Liver (tissue), 9 donors: ENCODE results near the gene NOP10. TPM values are rescaled to one million over a fixed set of nuclear protein-coding genes. Genes with fewer than 3 reads are reported as not detected.
"Not testable (repeated sequence)": the region's sequence is repeated elsewhere in the genome, so short reads cannot be mapped to it uniquely, and the experiment has no call there.

Experiments
- DNase-seq: peaks from one replicate; pipeline ENCODE4 v3.0.0-alpha.2; 2017; ENCODE audit warnings: low spot score
- H3K27ac ChIP-seq, 2 donors: one replicate each; pipeline ENCODE4 v1.7.0; 2013; ENCODE audit warnings: inconsistent platforms in 2 of 2, low read length in 2 of 2, control low read depth in 1 of 2, low read depth in 1 of 2, mild to moderate bottlenecking in 1 of 2
- H3K27me3 ChIP-seq, 4 donors: one replicate each; pipeline versions ENCODE4 v1.6.1 to v1.7.0; 2013; ENCODE audit warnings: low read length in 3 of 4, inconsistent platforms in 1 of 4, mild to moderate bottlenecking in 1 of 4, moderate library complexity in 1 of 4; ENCODE audit not compliant: control insufficient read depth in 4 of 4, insufficient read depth in 4 of 4
- H3K36me3 ChIP-seq, 4 donors: one replicate each; pipeline versions ENCODE4 v1.6.1 to v1.7.0; 2013; ENCODE audit warnings: low read length in 3 of 4, mild to moderate bottlenecking in 3 of 4, low read depth in 1 of 4, moderate library complexity in 1 of 4; ENCODE audit not compliant: control insufficient read depth in 4 of 4, insufficient read depth in 3 of 4
- H3K4me1 ChIP-seq, 4 donors: one replicate each; pipeline versions ENCODE4 v1.6.1 to v1.7.0; 2013; ENCODE audit warnings: low read length in 3 of 4, mild to moderate bottlenecking in 3 of 4, moderate library complexity in 1 of 4; ENCODE audit not compliant: control insufficient read depth in 4 of 4, insufficient read depth in 4 of 4
- H3K4me3 ChIP-seq, 3 donors: one replicate each; pipeline versions ENCODE4 v1.6.1 to v1.7.0; 2013; ENCODE audit warnings: low read length in 3 of 3, control low read depth in 1 of 3, low read depth in 1 of 3, mild to moderate bottlenecking in 1 of 3
- H3K9ac ChIP-seq, 2 donors: one replicate each; pipeline ENCODE4 v1.7.0; 2013; ENCODE audit warnings: low read length in 2 of 2, mild to moderate bottlenecking in 2 of 2, moderate library complexity in 2 of 2, control low read depth in 1 of 2, low read depth in 1 of 2
- H3K9me3 ChIP-seq, 4 donors: one replicate each; pipeline versions ENCODE4 v1.6.1 to v1.7.0; 2013; ENCODE audit warnings: low read length in 3 of 4; ENCODE audit not compliant: control insufficient read depth in 4 of 4
- EGR1 ChIP-seq, 2 donors: IDR thresholded peaks; 2 replicates each; pipeline ENCODE4 v1.6.1; 2016 to 2018; ENCODE audit warnings: antibody characterized with exemption in 2 of 2, low read depth in 2 of 2
- FOXA1 ChIP-seq: IDR thresholded peaks from 2 replicates; pipeline ENCODE4 v1.6.1; 2016; ENCODE audit warnings: antibody characterized with exemption
- FOXA2 ChIP-seq: IDR thresholded peaks from 2 replicates; pipeline ENCODE4 v1.6.1; 2016; ENCODE audit warnings: antibody characterized with exemption
- GABPA ChIP-seq, 2 donors: IDR thresholded peaks in 1 of 2; conservative IDR thresholded peaks in 1 of 2; 2 replicates each; pipeline ENCODE4 v1.6.1; 2016; ENCODE audit warnings: antibody characterized with exemption in 2 of 2, mild to moderate bottlenecking in 1 of 2, moderate library complexity in 1 of 2
- HNF4A ChIP-seq, 2 donors: conservative IDR thresholded peaks; 2 replicates each; pipeline ENCODE4 v1.6.1; 2016; ENCODE audit warnings: antibody characterized with exemption in 2 of 2, mild to moderate bottlenecking in 2 of 2
- JUND ChIP-seq, 2 donors: IDR thresholded peaks; 2 replicates each; pipeline ENCODE4 v1.6.1; 2016; ENCODE audit warnings: antibody characterized with exemption in 2 of 2
- MAX ChIP-seq: IDR thresholded peaks from 2 replicates; pipeline ENCODE4 v1.6.1; 2016; ENCODE audit warnings: antibody characterized with exemption
- NR2F2 ChIP-seq: IDR thresholded peaks from 2 replicates; pipeline ENCODE4 v1.6.1; 2016; ENCODE audit warnings: antibody characterized with exemption
- RAD21 ChIP-seq, 2 donors: IDR thresholded peaks; 2 replicates each; pipeline ENCODE4 v1.6.1; 2016; ENCODE audit warnings: antibody characterized with exemption in 2 of 2, mild to moderate bottlenecking in 2 of 2
- RXRA ChIP-seq, 2 donors: IDR thresholded peaks; 2 replicates each; pipeline ENCODE4 v1.6.1; 2017 to 2018; ENCODE audit warnings: antibody characterized with exemption in 2 of 2, mild to moderate bottlenecking in 1 of 2
- SP1 ChIP-seq: IDR thresholded peaks from 2 replicates; pipeline ENCODE4 v1.6.1; 2018; ENCODE audit warnings: antibody characterized with exemption, mild to moderate bottlenecking
- TAF1 ChIP-seq: conservative IDR thresholded peaks from 2 replicates; pipeline ENCODE4 v1.6.1; 2016; ENCODE audit warnings: antibody characterized with exemption, mild to moderate bottlenecking
- YY1 ChIP-seq: IDR thresholded peaks from 2 replicates; pipeline ENCODE4 v1.6.1; 2016; ENCODE audit warnings: antibody characterized with exemption, mild to moderate bottlenecking
- whole genome bisulfite sequencing: extraction: QIAGEN DNeasy Blood & Tissue Kit; methylation state at CpG from one replicate; pipeline ENCODE4 v1.1.7; 2013; 5-methylcytosine and 5-hydroxymethylcytosine counted together
- polyA plus RNA-seq, 2 donors: library from polyadenylated mRNA; stranded (reverse) in 1 of 2; unstranded in 1 of 2; fragments of 200-250 nt in 1 of 2; fragments of >200 nt in 1 of 2; fragmentation: Nextera tagmentation in 1 of 2; extraction: Ambion mirVana in 1 of 2; gene quantifications; one replicate each; pipeline versions ENCODE4 v1.2.1 to v1.2.3, GENCODE V29; 2013 to 2015
- total RNA-seq, 2 donors: library from RNA; depleted of rRNA; stranded (reverse); fragments of >200 nt; gene quantifications; one replicate each; pipeline ENCODE4 v1.2.3, GENCODE V29; 2014
- TF ChIP-seq, protein P1 (sequence below): IDR thresholded peaks from 2 replicates; pipeline ENCODE4 v1.6.1; 2016; ENCODE audit warnings: antibody characterized with exemption
- TF ChIP-seq, protein P2 (sequence below): fragments of 150-350 bp; IDR thresholded peaks from 2 replicates; pipeline ENCODE4 v1.5.1; 2017; ENCODE audit warnings: improper control_type of control experiment, low read depth, low read length; ENCODE audit not compliant: missing input control
- donor health status: healthy.
- donor health status: healthy.
- donor health status: healthy.
- donor health status: healthy.
- donor health status: healthy.

Gene NOP10
- total RNA-seq = 100 to 1,000 TPM; 104 to 105 TPM
- 100 to 1,000 TPM; 145 to 223 TPM for polyA plus RNA-seq

- peak within 1 kb of the TSS; percentile 7 to 88 for H3K9ac ChIP-seq
- H3K4me1 ChIP-seq = peaks cover 0 to 8% (median 6%) of the 10 kb centered on the region in 4 donors
- H3K27me3 ChIP-seq = peaks cover 0 to 2% (median 0%) of the 10 kb centered on the region in 4 donors
- peak; percentile 96 for DNase-seq
- H3K9me3 ChIP-seq = no peaks in the 10 kb centered on the region
- H3K36me3 ChIP-seq = peaks cover 0 to 6% (median 1%) of the 10 kb centered on the region in 4 donors
- H3K27ac ChIP-seq = peak within 1 kb of the TSS; percentile 80 to 82
- WGBS = 2% methylated on average over 38 of the region's 38 CpGs
- TF ChIP-seq HNF4A (conservative IDR thresholded peaks at IDR 0.05) (no peak), JUND (IDR thresholded peaks at IDR 0.05) (peak in 1 of 2 donors; percentile 40), FOXA1 (peak; percentile 49), EGR1 (IDR thresholded peaks at IDR 0.05; ENCODE audit: low read depth in 2 of 2) (peak; percentile 79 to 93), TAF1 (peak; percentile 32), MAX (peak; percentile 98), SP1 (peak; percentile 52), RXRA (IDR thresholded peaks at IDR 0.05) (peak; percentile 27 to 33), NR2F2 (peak; percentile 17), GABPA (IDR thresholded peaks at IDR 0.05 in 1 of 2, conservative IDR thresholded peaks at IDR 0.05 in 1 of 2) (peak; percentile 88 to 97), RAD21 (IDR thresholded peaks at IDR 0.05) (peak; percentile 87 to 91), YY1 (peak; percentile 77), FOXA2 (no peak)
- TF ChIP-seq, protein P1, sequence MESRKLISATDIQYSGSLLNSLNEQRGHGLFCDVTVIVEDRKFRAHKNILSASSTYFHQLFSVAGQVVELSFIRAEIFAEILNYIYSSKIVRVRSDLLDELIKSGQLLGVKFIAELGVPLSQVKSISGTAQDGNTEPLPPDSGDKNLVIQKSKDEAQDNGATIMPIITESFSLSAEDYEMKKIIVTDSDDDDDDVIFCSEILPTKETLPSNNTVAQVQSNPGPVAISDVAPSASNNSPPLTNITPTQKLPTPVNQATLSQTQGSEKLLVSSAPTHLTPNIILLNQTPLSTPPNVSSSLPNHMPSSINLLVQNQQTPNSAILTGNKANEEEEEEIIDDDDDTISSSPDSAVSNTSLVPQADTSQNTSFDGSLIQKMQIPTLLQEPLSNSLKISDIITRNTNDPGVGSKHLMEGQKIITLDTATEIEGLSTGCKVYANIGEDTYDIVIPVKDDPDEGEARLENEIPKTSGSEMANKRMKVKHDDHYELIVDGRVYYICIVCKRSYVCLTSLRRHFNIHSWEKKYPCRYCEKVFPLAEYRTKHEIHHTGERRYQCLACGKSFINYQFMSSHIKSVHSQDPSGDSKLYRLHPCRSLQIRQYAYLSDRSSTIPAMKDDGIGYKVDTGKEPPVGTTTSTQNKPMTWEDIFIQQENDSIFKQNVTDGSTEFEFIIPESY = no peak
- TF ChIP-seq, protein P2, sequence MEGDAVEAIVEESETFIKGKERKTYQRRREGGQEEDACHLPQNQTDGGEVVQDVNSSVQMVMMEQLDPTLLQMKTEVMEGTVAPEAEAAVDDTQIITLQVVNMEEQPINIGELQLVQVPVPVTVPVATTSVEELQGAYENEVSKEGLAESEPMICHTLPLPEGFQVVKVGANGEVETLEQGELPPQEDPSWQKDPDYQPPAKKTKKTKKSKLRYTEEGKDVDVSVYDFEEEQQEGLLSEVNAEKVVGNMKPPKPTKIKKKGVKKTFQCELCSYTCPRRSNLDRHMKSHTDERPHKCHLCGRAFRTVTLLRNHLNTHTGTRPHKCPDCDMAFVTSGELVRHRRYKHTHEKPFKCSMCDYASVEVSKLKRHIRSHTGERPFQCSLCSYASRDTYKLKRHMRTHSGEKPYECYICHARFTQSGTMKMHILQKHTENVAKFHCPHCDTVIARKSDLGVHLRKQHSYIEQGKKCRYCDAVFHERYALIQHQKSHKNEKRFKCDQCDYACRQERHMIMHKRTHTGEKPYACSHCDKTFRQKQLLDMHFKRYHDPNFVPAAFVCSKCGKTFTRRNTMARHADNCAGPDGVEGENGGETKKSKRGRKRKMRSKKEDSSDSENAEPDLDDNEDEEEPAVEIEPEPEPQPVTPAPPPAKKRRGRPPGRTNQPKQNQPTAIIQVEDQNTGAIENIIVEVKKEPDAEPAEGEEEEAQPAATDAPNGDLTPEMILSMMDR = peak; percentile 95
- H3K4me3 ChIP-seq = peak within 1 kb of the TSS; percentile 71 to 93 (median 93)
These were observed at the start of gene NOP10, which contains the start of gene NUTM1 for GRCh38 chr15:34342737-34343575. TSS of gene NOP10 (minus strand) at chr15:34343136. CDS start at chr15:34343073, 63 bp downstream. TSS of gene NUTM1 (plus strand) at chr15:34343315. CDS start at chr15:34343697, 382 bp downstream.

DNA sequence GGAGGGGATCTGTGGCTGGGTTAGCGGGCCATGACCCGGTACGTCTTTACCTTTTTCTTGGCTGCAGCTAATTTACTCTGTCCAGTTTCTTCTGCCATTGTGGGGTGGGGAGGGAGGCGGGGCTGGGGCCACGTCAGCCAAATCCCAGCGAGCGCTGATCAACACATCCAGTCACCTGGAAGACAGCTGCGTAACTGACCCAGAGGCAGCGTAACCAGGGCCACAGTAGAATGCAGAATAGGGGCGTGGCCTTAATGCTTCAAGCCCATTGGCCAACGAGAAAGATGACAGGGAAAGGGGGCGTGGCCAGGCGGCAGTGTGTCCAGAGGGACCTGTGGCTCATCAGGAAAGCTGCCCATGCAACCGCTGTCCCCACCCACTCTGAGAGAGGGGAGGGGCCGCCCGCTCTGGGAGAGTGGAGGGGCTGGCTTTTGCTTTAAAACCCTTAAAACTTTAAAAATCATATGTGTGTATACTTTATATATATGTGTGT lies 46.7 kb upstream of the NOP10 start:
- no CpG with 5 or more reads among the region's 16 CpGs for WGBS
- not testable (repeated sequence) for H3K9ac ChIP-seq, H3K9me3 ChIP-seq, H3K27me3 ChIP-seq, H3K4me3 ChIP-seq, H3K4me1 ChIP-seq, DNase-seq, H3K36me3 ChIP-seq, H3K27ac ChIP-seq

DNA sequence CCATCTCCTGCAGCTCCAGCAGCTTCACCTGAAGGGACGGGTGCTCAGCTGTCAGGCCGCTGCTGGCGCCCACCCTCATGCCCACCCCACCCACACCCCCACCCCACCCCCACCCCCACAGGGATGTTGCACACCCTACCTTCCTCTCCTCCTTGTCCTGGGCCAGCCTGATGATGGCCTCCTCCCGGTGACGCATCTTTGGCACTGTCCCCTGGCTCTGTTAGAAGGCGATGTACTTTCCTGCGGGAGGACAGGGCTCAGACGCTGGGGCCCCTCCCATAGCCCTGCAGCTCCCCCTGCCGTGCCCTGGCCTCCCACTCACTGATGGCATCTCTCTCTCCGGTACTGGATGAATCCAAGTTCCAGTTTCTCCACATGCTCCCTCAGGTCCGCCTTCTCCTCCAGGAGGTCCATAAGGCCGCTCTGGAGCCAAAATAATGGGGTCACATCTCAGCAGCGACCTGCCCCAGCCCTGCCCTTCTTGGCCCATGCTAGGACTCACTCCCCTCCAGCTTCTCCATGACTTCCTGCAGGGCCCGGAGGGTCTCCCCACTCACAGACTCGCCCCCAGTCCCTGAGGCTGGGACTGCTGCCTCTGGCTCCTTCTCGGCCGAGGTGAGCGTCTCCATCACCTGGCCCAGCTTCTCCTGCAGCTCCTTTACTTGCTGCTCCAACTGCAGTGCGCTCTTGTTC lies 39.0 kb upstream of the NOP10 start:
- not testable (repeated sequence) for H3K27me3 ChIP-seq, H3K36me3 ChIP-seq, H3K9me3 ChIP-seq, H3K4me1 ChIP-seq, H3K9ac ChIP-seq, H3K4me3 ChIP-seq, H3K27ac ChIP-seq, DNase-seq
- no CpG with 5 or more reads among the region's 19 CpGs for WGBS

GRCh38 chr15:34380491-34380890 lies 37.6 kb upstream of the NOP10 start:
- H3K36me3 ChIP-seq, DNase-seq, H3K27ac ChIP-seq, H3K4me1 ChIP-seq, H3K4me3 ChIP-seq, H3K9me3 ChIP-seq, H3K27me3 ChIP-seq, H3K9ac ChIP-seq: not testable (repeated sequence)
- whole genome bisulfite sequencing = 83% methylated on average over 4 of the region's 4 CpGs
